WTC11 (cell line): ENCODE measurements around the gene NEDD4L. TPM values are rescaled to one million over a fixed set of nuclear protein-coding genes. Genes with fewer than 3 reads are reported as not detected.
A peak's percentile ranks its signal among the peaks of the same experiment; 100 is the strongest.

Experiments used
- ATAC-seq: fragments of 200-7000 bp; cut with Tn5 transposase; 2 replicates; pipeline ENCODE4 v1.10.0; 2021; ENCODE audit warnings: mild to moderate bottlenecking, moderate library complexity
- CTCF ChIA-PET: fragments of 300-600 bp; sonication (Branson Sonifier 250); formaldehyde crosslinking; loops from one replicate; lab custom pipeline; 2021; ENCODE audit warnings: antibody characterized with exemption; lab: Charles Lee
- POLR2A ChIA-PET: fragments of 350-600 bp; sonication (Branson Sonifier 250); formaldehyde crosslinking; loops from one replicate; lab custom pipeline; 2021; ENCODE audit warnings: antibody characterized with exemption; lab: Charles Lee
- DNase-seq: peaks from one replicate; pipeline ENCODE4 v3.0.0; 2021; ENCODE audit warnings: low spot score
- H3K27ac Mint-ChIP-seq: 2 replicates; pipeline ENCODE4 v1.8.0; 2021; ENCODE audit warnings: mixed read lengths
- H3K27me3 Mint-ChIP-seq: 2 replicates; pipeline ENCODE4 v1.8.0; 2021; ENCODE audit warnings: low read depth, mild to moderate bottlenecking, moderate library complexity, mixed read lengths
- H3K36me3 Mint-ChIP-seq: 2 replicates; pipeline ENCODE4 v1.8.0; 2021; ENCODE audit warnings: mixed read lengths
- H3K4me1 Mint-ChIP-seq: 2 replicates; pipeline ENCODE4 v1.8.0; 2022; ENCODE audit warnings: mixed read lengths
- H3K4me3 Mint-ChIP-seq: 2 replicates; pipeline ENCODE4 v1.8.0; 2021; ENCODE audit warnings: mild to moderate bottlenecking, moderate library complexity, mixed read lengths
- H3K9me3 Mint-ChIP-seq: 2 replicates; pipeline ENCODE4 v1.8.0; 2021; ENCODE audit warnings: mixed read lengths
- CBFB ChIP-seq: sonication (generic); formaldehyde crosslinking; IDR thresholded peaks from 2 replicates; pipeline ENCODE4 v1.8.1; 2022; ENCODE audit warnings: mild to moderate bottlenecking, low read depth, missing genetic modification reagents
- CREB1 ChIP-seq: sonication (generic); formaldehyde crosslinking; IDR thresholded peaks from 2 replicates; pipeline ENCODE4 v1.8.0; 2023; ENCODE audit warnings: mild to moderate bottlenecking, missing genetic modification reagents
- CREM ChIP-seq: sonication (generic); formaldehyde crosslinking; IDR thresholded peaks from 2 replicates; pipeline ENCODE4 v1.8.1; 2022; ENCODE audit warnings: mild to moderate bottlenecking, missing genetic modification reagents, moderate library complexity
- CTCF ChIP-seq: fragments of 200-600 bp; IDR thresholded peaks from 2 replicates; pipeline ENCODE4 v1.8.0; 2022; ENCODE audit warnings: antibody characterized with exemption
- ELF4 ChIP-seq: sonication (generic); formaldehyde crosslinking; IDR thresholded peaks from 2 replicates; pipeline ENCODE4 v1.8.1; 2022; ENCODE audit warnings: low read depth, mild to moderate bottlenecking, moderate library complexity, missing genetic modification reagents
- FOXJ3 ChIP-seq: sonication (generic); formaldehyde crosslinking; IDR thresholded peaks from 2 replicates; pipeline ENCODE4 v1.9.0; 2021; ENCODE audit warnings: missing genetic modification reagents, mild to moderate bottlenecking, borderline replicate concordance
- FOXK1 ChIP-seq: sonication (generic); formaldehyde crosslinking; IDR thresholded peaks from 2 replicates; pipeline ENCODE4 v1.8.0; 2022; ENCODE audit warnings: mild to moderate bottlenecking, moderate library complexity, missing genetic modification reagents
- JUN ChIP-seq: sonication (generic); formaldehyde crosslinking; IDR thresholded peaks from 2 replicates; pipeline ENCODE4 v1.8.0; 2023; ENCODE audit warnings: mild to moderate bottlenecking, missing genetic modification reagents
- NFYB ChIP-seq: sonication (generic); formaldehyde crosslinking; conservative IDR thresholded peaks from 2 replicates; pipeline ENCODE4 v1.8.0; 2022; ENCODE audit warnings: low read depth, missing genetic modification reagents
- NR3C1 ChIP-seq: sonication (generic); formaldehyde crosslinking; conservative IDR thresholded peaks from 2 replicates; pipeline ENCODE4 v1.8.1; 2023; ENCODE audit warnings: low read depth, mild to moderate bottlenecking, missing genetic modification reagents
- TEAD4 ChIP-seq: sonication (generic); formaldehyde crosslinking; IDR thresholded peaks from 2 replicates; pipeline ENCODE4 v1.8.0; 2022; ENCODE audit warnings: mild to moderate bottlenecking, missing genetic modification reagents
- ZBTB43 ChIP-seq: sonication (generic); formaldehyde crosslinking; IDR thresholded peaks from 2 replicates; pipeline ENCODE4 v1.8.1; 2023; ENCODE audit warnings: mild to moderate bottlenecking, missing genetic modification reagents
- ZNF121 ChIP-seq: sonication (generic); formaldehyde crosslinking; IDR thresholded peaks from 2 replicates; pipeline ENCODE4 v1.8.0; 2023; ENCODE audit warnings: missing genetic modification reagents
- ZNF138 ChIP-seq: sonication (generic); formaldehyde crosslinking; conservative IDR thresholded peaks from 2 replicates; pipeline ENCODE4 v1.8.1; 2022; ENCODE audit warnings: mild to moderate bottlenecking, moderate library complexity, missing genetic modification reagents
- ZNF423 ChIP-seq: fragments of 250-450 bp; sonication (Bioruptor Pico); IDR thresholded peaks from 2 replicates; pipeline ENCODE4 v2.1.2; 2022; ENCODE audit warnings: mild to moderate bottlenecking, moderate library complexity
- ZNF425 ChIP-seq: fragments of 250-450 bp; sonication (Bioruptor Pico); conservative IDR thresholded peaks from 2 replicates; pipeline ENCODE4 v1.9.0; 2021; ENCODE audit warnings: mild to moderate bottlenecking
- ZNF512 ChIP-seq: sonication (generic); formaldehyde crosslinking; IDR thresholded peaks from 2 replicates; pipeline ENCODE4 v1.8.1; 2022; ENCODE audit warnings: missing genetic modification reagents, borderline replicate concordance
- ZSCAN18 ChIP-seq: fragments of 250-450 bp; sonication (Bioruptor Pico); IDR thresholded peaks from 2 replicates; pipeline ENCODE4 v2.1.2; 2022; ENCODE audit warnings: mild to moderate bottlenecking, moderate library complexity
- total RNA-seq: library from RNA; stranded (reverse); gene quantifications from 3 replicates; pipeline ENCODE4 v1.2.3, GENCODE V29; 2021
- TF ChIP-seq, protein P1 (sequence below): sonication (generic); formaldehyde crosslinking; IDR thresholded peaks from 2 replicates; pipeline ENCODE4 v1.8.1; 2023; ENCODE audit warnings: mild to moderate bottlenecking, missing genetic modification reagents, moderate library complexity
- TF ChIP-seq, protein P2 (sequence below): sonication (generic); formaldehyde crosslinking; IDR thresholded peaks from 2 replicates; pipeline ENCODE4 v1.8.1; 2023; ENCODE audit warnings: mild to moderate bottlenecking, moderate library complexity, missing genetic modification reagents

The NEDD4L gene
- total RNA-seq, 1 experiment from 2014 or later: 88.0 TPM

DNA sequence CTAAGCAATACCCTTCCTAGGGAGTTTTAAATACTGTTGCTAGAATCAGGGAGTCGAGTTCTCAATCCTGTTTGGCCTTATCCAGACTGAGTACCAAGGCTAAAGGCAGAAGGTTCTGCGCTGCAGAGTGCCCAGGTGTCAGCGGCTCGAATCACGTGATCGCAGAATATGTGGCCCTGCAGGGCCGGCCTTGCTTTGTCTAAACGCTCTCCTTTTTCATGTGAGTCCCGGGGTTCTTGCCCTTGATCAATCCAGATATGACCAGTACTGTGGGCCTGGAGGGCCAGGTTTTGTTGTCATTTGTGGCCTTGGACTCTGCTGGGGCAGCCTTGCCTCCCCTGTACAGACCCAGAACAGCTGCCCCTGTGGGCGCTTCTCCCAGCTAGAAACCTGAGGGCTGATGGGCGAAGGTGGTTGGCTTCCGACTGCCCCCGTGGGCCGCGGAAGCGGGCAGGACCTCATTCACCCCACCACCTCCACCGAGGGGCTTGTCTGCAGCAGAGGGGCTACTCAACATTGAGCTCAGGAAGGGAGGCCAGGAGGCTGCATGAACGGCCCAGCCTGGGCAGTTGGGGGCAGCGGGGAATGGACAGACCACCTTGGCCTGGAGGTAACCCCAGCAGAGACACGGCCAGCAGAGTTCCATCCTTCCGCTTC lies 359.9 kb downstream of the NEDD4L start:
- ATAC-seq: no peak
- no peak for DNase-seq
- Mint-ChIP-seq H3K36me3 (no peaks in the 10 kb centered on the region), H3K27ac (no peak overlapping the region), H3K27me3 (no peaks in the 10 kb centered on the region; the same call in 1 of the 2 replicates), H3K4me3 (no peak overlapping the region), H3K4me1 (peaks cover 5% of the 10 kb centered on the region), H3K9me3 (no peaks in the 10 kb centered on the region)
- POLR2A ChIA-PET: no interaction called here
- CTCF ChIA-PET: interaction anchor here (1.1 to 2.6 kb wide), 3 partner anchors 81 to 360 kb away, joined by 4 to 11 read pairs (median 4); no protein-coding TSS in a partner anchor
- TF ChIP-seq NR3C1 (no peak), ZBTB43 (CRISPR knock-in tag) (no peak), ZNF121 (CRISPR knock-in tag) (no peak), ZNF512 (CRISPR knock-in tag) (no peak), CBFB (no peak), NFYB (no peak)

DNA sequence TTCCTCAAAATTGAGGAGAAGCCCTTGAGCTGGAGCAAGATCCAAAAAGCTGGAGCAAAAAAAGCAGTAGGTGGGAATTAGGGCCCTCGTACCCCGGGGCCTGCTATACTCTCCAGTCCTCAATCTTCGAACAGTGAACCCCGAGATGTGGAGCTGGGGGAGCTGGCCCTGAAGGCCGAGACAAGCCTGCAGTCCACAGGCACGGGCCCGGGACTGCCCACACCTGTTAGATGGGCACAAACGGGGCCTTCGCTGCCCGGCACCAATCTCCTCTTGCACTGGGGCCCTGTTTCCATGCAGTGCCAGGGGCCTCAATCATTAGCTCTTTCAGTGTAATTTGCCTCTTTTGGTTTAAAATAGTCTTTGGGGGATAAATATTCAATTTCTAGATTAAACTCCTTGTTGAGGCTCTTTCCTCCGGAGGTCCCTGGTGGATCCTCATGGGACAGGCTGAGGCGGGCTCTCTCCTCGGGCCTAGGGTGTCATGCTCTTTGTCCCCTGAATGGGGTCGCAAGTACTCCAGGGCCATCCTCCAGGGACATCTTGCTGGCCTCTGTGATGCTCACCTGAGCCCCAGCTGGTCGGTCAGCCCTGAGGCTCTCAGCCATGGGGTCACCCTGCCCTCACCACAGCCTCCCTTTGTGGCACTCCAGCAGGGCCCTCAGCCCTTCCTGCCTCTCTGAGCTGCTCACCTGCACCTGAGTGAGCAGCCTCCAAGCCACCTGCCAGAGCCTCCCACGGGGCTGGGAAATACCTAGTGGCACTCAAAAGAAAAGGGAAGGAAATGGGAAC lies 361.3 kb downstream of the NEDD4L start:
- CTCF ChIA-PET: interaction anchor here (0.9 to 2.6 kb wide), 4 partner anchors 69 to 359 kb away, joined by 3 to 11 read pairs (median 4); no protein-coding TSS in a partner anchor
- no peak for TF ChIP-seq TEAD4 (CRISPR knock-in tag)
- TF ChIP-seq ZSCAN18 (CRISPR knock-in tag): no peak
- TF ChIP-seq, protein P1, sequence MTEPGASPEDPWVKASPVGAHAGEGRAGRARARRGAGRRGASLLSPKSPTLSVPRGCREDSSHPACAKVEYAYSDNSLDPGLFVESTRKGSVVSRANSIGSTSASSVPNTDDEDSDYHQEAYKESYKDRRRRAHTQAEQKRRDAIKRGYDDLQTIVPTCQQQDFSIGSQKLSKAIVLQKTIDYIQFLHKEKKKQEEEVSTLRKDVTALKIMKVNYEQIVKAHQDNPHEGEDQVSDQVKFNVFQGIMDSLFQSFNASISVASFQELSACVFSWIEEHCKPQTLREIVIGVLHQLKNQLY: no peak
- TF ChIP-seq JUN: no peak
- no peak for TF ChIP-seq FOXK1 (CRISPR knock-in tag)
- no peak for TF ChIP-seq CTCF
- TF ChIP-seq, protein P2, sequence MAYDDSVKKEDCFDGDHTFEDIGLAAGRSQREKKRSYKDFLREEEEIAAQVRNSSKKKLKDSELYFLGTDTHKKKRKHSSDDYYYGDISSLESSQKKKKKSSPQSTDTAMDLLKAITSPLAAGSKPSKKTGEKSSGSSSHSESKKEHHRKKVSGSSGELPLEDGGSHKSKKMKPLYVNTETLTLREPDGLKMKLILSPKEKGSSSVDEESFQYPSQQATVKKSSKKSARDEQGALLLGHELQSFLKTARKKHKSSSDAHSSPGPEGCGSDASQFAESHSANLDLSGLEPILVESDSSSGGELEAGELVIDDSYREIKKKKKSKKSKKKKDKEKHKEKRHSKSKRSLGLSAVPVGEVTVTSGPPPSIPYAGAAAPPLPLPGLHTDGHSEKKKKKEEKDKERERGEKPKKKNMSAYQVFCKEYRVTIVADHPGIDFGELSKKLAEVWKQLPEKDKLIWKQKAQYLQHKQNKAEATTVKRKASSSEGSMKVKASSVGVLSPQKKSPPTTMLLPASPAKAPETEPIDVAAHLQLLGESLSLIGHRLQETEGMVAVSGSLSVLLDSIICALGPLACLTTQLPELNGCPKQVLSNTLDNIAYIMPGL (CRISPR knock-in tag): no peak
- no peak for TF ChIP-seq FOXJ3 (CRISPR knock-in tag)
- TF ChIP-seq CREM (CRISPR knock-in tag): no peak
- no peak for TF ChIP-seq ELF4 (CRISPR knock-in tag)
- TF ChIP-seq ZNF512 (CRISPR knock-in tag): no peak
- no peak for TF ChIP-seq ZNF425 (CRISPR knock-in tag)
- no peak for TF ChIP-seq CREB1 (CRISPR knock-in tag)
- TF ChIP-seq ZNF138: no peak
- no peak for TF ChIP-seq ZNF121 (CRISPR knock-in tag)
- TF ChIP-seq ZNF423 (CRISPR knock-in tag): no peak

More for the DNA sequence above, 361.3 kb downstream of the NEDD4L start:
- no peak overlapping the region for H3K4me3 Mint-ChIP-seq
- no peak overlapping the region for H3K27ac Mint-ChIP-seq
- ATAC-seq: peak; percentile 23; the same call in 1 of the 2 replicates
- DNase-seq: no peak
- H3K27me3 Mint-ChIP-seq: no peaks in the 10 kb centered on the region; the same call in 1 of the 2 replicates
- peaks cover 5% of the 10 kb centered on the region for H3K4me1 Mint-ChIP-seq
- POLR2A ChIA-PET: no interaction called here
- H3K9me3 Mint-ChIP-seq: no peaks in the 10 kb centered on the region
- no peaks in the 10 kb centered on the region for H3K36me3 Mint-ChIP-seq
